Thyroid gland (tissue), 4 donors: ENCODE data around the gene PFN4.

ENCODE experiments used
- POLR2A ChIP-seq, 2 donors: fragments of 450-650 bp; IDR thresholded peaks; one replicate each; pipeline ENCODE4 v1.6.1; 2017; ENCODE audit warnings: antibody characterized with exemption in 2 of 2, mild to moderate bottlenecking in 2 of 2, moderate library complexity in 1 of 2
- TF ChIP-seq, protein P1 (sequence below), 6 experiments: fragments of 200-600 bp in 3 of 6; fragments of 450-650 bp in 3 of 6; sonication (generic) in 3 of 6; IDR thresholded peaks; one replicate each; pipeline ENCODE4 v1.5.1; 2016 to 2019; ENCODE audit warnings: antibody characterized with exemption in 6 of 6, mild to moderate bottlenecking in 2 of 6, inconsistent platforms in 1 of 6, moderate library complexity in 1 of 6

DNA sequence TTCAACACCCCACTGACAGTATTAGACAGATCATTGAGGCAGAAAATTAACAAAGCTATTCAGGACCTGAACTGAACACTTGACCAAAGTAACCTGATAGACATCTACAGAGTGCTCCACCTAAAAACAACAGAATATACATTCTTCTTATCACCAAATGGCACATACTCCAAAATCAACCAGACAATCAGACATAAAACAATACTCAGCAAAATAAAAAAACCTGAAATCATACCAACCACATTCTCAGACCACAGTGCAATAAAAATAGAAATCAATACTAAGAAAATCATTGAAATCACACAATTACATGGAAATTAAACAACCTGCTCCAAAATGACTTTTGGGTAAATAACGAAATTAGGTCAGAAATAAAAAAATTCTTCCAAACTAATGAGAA lies 15.8 kb downstream of the PFN4 start:
- TF ChIP-seq, protein P1, sequence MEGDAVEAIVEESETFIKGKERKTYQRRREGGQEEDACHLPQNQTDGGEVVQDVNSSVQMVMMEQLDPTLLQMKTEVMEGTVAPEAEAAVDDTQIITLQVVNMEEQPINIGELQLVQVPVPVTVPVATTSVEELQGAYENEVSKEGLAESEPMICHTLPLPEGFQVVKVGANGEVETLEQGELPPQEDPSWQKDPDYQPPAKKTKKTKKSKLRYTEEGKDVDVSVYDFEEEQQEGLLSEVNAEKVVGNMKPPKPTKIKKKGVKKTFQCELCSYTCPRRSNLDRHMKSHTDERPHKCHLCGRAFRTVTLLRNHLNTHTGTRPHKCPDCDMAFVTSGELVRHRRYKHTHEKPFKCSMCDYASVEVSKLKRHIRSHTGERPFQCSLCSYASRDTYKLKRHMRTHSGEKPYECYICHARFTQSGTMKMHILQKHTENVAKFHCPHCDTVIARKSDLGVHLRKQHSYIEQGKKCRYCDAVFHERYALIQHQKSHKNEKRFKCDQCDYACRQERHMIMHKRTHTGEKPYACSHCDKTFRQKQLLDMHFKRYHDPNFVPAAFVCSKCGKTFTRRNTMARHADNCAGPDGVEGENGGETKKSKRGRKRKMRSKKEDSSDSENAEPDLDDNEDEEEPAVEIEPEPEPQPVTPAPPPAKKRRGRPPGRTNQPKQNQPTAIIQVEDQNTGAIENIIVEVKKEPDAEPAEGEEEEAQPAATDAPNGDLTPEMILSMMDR (IDR thresholded peaks at IDR 0.05), result no peak
- no peak for TF ChIP-seq POLR2A (IDR thresholded peaks at IDR 0.05)
